ENCODE results near the gene SYCP2L. TPM values are rescaled to one million over a fixed set of nuclear protein-coding genes. Genes with fewer than 3 reads are reported as not detected.

The SYCP2L gene
- polyA plus RNA-seq, 1 donor from 2014 or later: 9.4 TPM

GRCh38 chr6:10995114-10995707, 108.4 kb downstream of the SYCP2L start:
- H3K4me2 ChIP-seq (ENCODE audit: low read length): no peak overlapping the region
- H3F3A ChIP-seq (ENCODE audit: insufficient read depth, low read length, poor library complexity, severe bottlenecking): no peaks in the 10 kb centered on the region
- no peak overlapping the region for H3K9ac ChIP-seq (ENCODE audit: low read length)
- H3K9me2 ChIP-seq (ENCODE audit: insufficient read depth, low read length): no peaks in the 10 kb centered on the region
- no peaks in the 10 kb centered on the region for H3K36me3 ChIP-seq (ENCODE audit: insufficient read depth, low read length)
- no peaks in the 10 kb centered on the region for H3K79me2 ChIP-seq (replicated peaks; ENCODE audit: insufficient read depth, low read length)
- no peaks in the 10 kb centered on the region for H4K20me1 ChIP-seq (ENCODE audit: insufficient read depth)
- TF ChIP-seq REST (IDR thresholded peaks at IDR 0.05; ENCODE audit: borderline replicate concordance) (no peak), SMC3 (conservative IDR thresholded peaks at IDR 0.05; ENCODE audit: poor library complexity) (no peak), EP300 (conservative IDR thresholded peaks at IDR 0.05; ENCODE audit: poor library complexity, severe bottlenecking) (no peak), EZH2 (IDR thresholded peaks at IDR 0.05; ENCODE audit: borderline replicate concordance, insufficient read depth, low read length, poor library complexity, severe bottlenecking) (no peak), MXI1 (conservative IDR thresholded peaks at IDR 0.05; ENCODE audit: poor library complexity, severe bottlenecking) (no peak), RAD21 (conservative IDR thresholded peaks at IDR 0.05) (no peak), TAF1 (IDR thresholded peaks at IDR 0.05; ENCODE audit: low read depth) (no peak), POLR2AphosphoS5 (IDR thresholded peaks at IDR 0.05) (no peak)
- TF ChIP-seq, protein P1, sequence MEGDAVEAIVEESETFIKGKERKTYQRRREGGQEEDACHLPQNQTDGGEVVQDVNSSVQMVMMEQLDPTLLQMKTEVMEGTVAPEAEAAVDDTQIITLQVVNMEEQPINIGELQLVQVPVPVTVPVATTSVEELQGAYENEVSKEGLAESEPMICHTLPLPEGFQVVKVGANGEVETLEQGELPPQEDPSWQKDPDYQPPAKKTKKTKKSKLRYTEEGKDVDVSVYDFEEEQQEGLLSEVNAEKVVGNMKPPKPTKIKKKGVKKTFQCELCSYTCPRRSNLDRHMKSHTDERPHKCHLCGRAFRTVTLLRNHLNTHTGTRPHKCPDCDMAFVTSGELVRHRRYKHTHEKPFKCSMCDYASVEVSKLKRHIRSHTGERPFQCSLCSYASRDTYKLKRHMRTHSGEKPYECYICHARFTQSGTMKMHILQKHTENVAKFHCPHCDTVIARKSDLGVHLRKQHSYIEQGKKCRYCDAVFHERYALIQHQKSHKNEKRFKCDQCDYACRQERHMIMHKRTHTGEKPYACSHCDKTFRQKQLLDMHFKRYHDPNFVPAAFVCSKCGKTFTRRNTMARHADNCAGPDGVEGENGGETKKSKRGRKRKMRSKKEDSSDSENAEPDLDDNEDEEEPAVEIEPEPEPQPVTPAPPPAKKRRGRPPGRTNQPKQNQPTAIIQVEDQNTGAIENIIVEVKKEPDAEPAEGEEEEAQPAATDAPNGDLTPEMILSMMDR (IDR thresholded peaks at IDR 0.05; ENCODE audit: poor library complexity, severe bottlenecking): no peak
- no peak overlapping the region for H3K27ac ChIP-seq (ENCODE audit: low read length)
- H3K9me3 ChIP-seq (ENCODE audit: low read length): no peaks in the 10 kb centered on the region
- H3K27me3 ChIP-seq (ENCODE audit: insufficient read depth, low read depth, low read length): no peaks in the 10 kb centered on the region
- H3K4me3 ChIP-seq (ENCODE audit: low read length): no peak overlapping the region
- no peak overlapping the region for H2AFZ ChIP-seq (ENCODE audit: low read depth, low read length)

- H2AFZ ChIP-seq (ENCODE audit: low read depth, low read length): no peak overlapping the region
- no peak for TF ChIP-seq EP300 (conservative IDR thresholded peaks at IDR 0.05; ENCODE audit: poor library complexity, severe bottlenecking)
- TF ChIP-seq REST (IDR thresholded peaks at IDR 0.05; ENCODE audit: borderline replicate concordance): no peak
- TF ChIP-seq, protein P1 (IDR thresholded peaks at IDR 0.05; ENCODE audit: poor library complexity, severe bottlenecking): no peak
- TF ChIP-seq MXI1 (conservative IDR thresholded peaks at IDR 0.05; ENCODE audit: poor library complexity, severe bottlenecking): no peak
- TF ChIP-seq EZH2 (IDR thresholded peaks at IDR 0.05; ENCODE audit: borderline replicate concordance, insufficient read depth, low read length, poor library complexity, severe bottlenecking): no peak
- no peaks in the 10 kb centered on the region for H3K27me3 ChIP-seq (ENCODE audit: insufficient read depth, low read depth, low read length)
Measured at GRCh38 chr6:10999994-11000393, 113.1 kb downstream of the SYCP2L start.

More at GRCh38 chr6:10999994-11000393, 113.1 kb downstream of the SYCP2L start:
- Histone ChIP-seq H3K4me2 (ENCODE audit: low read length) (no peak overlapping the region), H3K9me3 (ENCODE audit: low read length) (no peaks in the 10 kb centered on the region), H3K9ac (ENCODE audit: low read length) (no peak overlapping the region), H3K27ac (ENCODE audit: low read length) (no peak overlapping the region), H3K9me2 (ENCODE audit: insufficient read depth, low read length) (no peaks in the 10 kb centered on the region), H3K36me3 (ENCODE audit: insufficient read depth, low read length) (no peaks in the 10 kb centered on the region), H3K4me3 (ENCODE audit: low read length) (no peak overlapping the region), H3F3A (ENCODE audit: insufficient read depth, low read length, poor library complexity, severe bottlenecking) (no peaks in the 10 kb centered on the region), H3K79me2 (replicated peaks; ENCODE audit: insufficient read depth, low read length) (no peaks in the 10 kb centered on the region), H4K20me1 (ENCODE audit: insufficient read depth) (no peaks in the 10 kb centered on the region)
